K562 (cell line): ENCODE results near the gene UBN2. TPM values are rescaled to one million over a fixed set of nuclear protein-coding genes. Genes with fewer than 3 reads are reported as not detected.

Experiments used
- DACH1 ChIP-seq: fragments of 450-650 bp; IDR thresholded peaks from 2 replicates; pipeline ENCODE4 v1.6.1; 2018; ENCODE audit not compliant: partially characterized antibody
- DNMT1 ChIP-seq: fragments of 450-650 bp; IDR thresholded peaks from 2 replicates; pipeline ENCODE4 v1.6.1; 2016; ENCODE audit warnings: antibody characterized with exemption, mild to moderate bottlenecking
- HMG20A ChIP-seq: fragments of 450-650 bp; formaldehyde crosslinking; conservative IDR thresholded peaks from 2 replicates; pipeline ENCODE4 v1.4.0; 2020; ENCODE audit warnings: mild to moderate bottlenecking, mixed read lengths
- NEUROD1 ChIP-seq: fragments of 150-350 bp; IDR thresholded peaks from 2 replicates; pipeline ENCODE4 v1.6.1; 2014; ENCODE audit warnings: borderline replicate concordance, low read length, low read depth; ENCODE audit not compliant: partially characterized antibody
- POLR2AphosphoS2 ChIP-seq: IDR thresholded peaks from 2 replicates; pipeline ENCODE4 v1.6.1; 2012; ENCODE audit warnings: low read length, improper control_type of control experiment
- PRDM10 ChIP-seq: fragments of 450-650 bp; IDR thresholded peaks from 2 replicates; pipeline ENCODE4 v1.6.1; 2018; ENCODE audit not compliant: partially characterized antibody
- TOE1 ChIP-seq, 2 experiments: fragments of 450-650 bp in 1 of 2; sonication (generic) in 1 of 2; formaldehyde crosslinking in 1 of 2; IDR thresholded peaks; 2 replicates each; pipeline versions ENCODE4 v1.7.1 to v1.8.0; 2016 to 2022; ENCODE audit warnings: borderline replicate concordance in 2 of 2, mild to moderate bottlenecking in 2 of 2, antibody characterized with exemption in 1 of 2, inconsistent platforms in 1 of 2, low read depth in 1 of 2, missing genetic modification reagents in 1 of 2, moderate library complexity in 1 of 2
- ZBTB33 ChIP-seq: sonication (generic); formaldehyde crosslinking; IDR thresholded peaks from 2 replicates; pipeline ENCODE4 v1.8.1; 2023; ENCODE audit warnings: mild to moderate bottlenecking, missing genetic modification reagents
- ZNF316 ChIP-seq: fragments of 450-650 bp; IDR thresholded peaks from 2 replicates; pipeline ENCODE4 v1.6.1; 2016
- ZNF354B ChIP-seq: fragments of 250-450 bp; sonication (Bioruptor Pico); IDR thresholded peaks from 2 replicates; pipeline ENCODE4 v1.4.0; 2020
- polyA plus RNA-seq, 8 experiments: library from polyadenylated mRNA; depleted of rRNA in 4 of 8; stranded (reverse) in 5 of 8; unstranded in 3 of 8; fragments of >200 nt; fragmentation: Nextera tagmentation in 2 of 8; fragmentation: Illumina TruSeq in 1 of 8; extraction: Ambion mirVana in 2 of 8; extraction: Trizol in 1 of 8; gene quantifications; 2 replicates each; pipeline versions ENCODE4 v1.2.1 to v1.2.3, GENCODE V29; 2011 to 2014; ENCODE audit warnings: inconsistent platforms in 1 of 8, missing spikeins in 1 of 8
- total RNA-seq, 7 experiments: library from RNA; depleted of rRNA in 6 of 7; stranded (reverse); fragments of >200 nt in 6 of 7; fragmentation: Illumina TruSeq in 2 of 7; extraction: Trizol in 2 of 7; gene quantifications; 2 replicates each; pipeline versions ENCODE4 v1.2.1 to v1.2.3, GENCODE V29; 2011 to 2021; ENCODE audit warnings: low replicate concordance in 1 of 7
- TF ChIP-seq, protein P1 (sequence below), 2 experiments: fragments of 450-650 bp; formaldehyde crosslinking in 1 of 2; IDR thresholded peaks; 2 replicates each; pipeline versions ENCODE4 v1.4.0 to v1.6.1; 2014 to 2020; ENCODE audit warnings: mild to moderate bottlenecking in 2 of 2, borderline replicate concordance in 1 of 2, low read depth in 1 of 2

The UBN2 gene
- total and polyA plus RNA-seq, 9 of the 15 experiments (the other 6 are each of a cell fraction or from before 2014, with no cell fraction given), result 1.2 to 19.5 (median 9.9) TPM

GRCh38 chr7:139340808-139341057, 109.7 kb downstream of the UBN2 start (continued):
- 0 out of 2 replicates have a peak, but pooled peaks have one; percentile 28 for TF ChIP-seq ZNF354B (CRISPR knock-in tag)
- no peak for TF ChIP-seq PRDM10
- TF ChIP-seq HMG20A (CRISPR knock-in tag), result no peak
- TF ChIP-seq POLR2AphosphoS2, result no peak
- TF ChIP-seq, protein P1, sequence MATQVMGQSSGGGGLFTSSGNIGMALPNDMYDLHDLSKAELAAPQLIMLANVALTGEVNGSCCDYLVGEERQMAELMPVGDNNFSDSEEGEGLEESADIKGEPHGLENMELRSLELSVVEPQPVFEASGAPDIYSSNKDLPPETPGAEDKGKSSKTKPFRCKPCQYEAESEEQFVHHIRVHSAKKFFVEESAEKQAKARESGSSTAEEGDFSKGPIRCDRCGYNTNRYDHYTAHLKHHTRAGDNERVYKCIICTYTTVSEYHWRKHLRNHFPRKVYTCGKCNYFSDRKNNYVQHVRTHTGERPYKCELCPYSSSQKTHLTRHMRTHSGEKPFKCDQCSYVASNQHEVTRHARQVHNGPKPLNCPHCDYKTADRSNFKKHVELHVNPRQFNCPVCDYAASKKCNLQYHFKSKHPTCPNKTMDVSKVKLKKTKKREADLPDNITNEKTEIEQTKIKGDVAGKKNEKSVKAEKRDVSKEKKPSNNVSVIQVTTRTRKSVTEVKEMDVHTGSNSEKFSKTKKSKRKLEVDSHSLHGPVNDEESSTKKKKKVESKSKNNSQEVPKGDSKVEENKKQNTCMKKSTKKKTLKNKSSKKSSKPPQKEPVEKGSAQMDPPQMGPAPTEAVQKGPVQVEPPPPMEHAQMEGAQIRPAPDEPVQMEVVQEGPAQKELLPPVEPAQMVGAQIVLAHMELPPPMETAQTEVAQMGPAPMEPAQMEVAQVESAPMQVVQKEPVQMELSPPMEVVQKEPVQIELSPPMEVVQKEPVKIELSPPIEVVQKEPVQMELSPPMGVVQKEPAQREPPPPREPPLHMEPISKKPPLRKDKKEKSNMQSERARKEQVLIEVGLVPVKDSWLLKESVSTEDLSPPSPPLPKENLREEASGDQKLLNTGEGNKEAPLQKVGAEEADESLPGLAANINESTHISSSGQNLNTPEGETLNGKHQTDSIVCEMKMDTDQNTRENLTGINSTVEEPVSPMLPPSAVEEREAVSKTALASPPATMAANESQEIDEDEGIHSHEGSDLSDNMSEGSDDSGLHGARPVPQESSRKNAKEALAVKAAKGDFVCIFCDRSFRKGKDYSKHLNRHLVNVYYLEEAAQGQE (IDR thresholded peaks at IDR 0.05; ENCODE audit: borderline replicate concordance), result no peak
- TF ChIP-seq, protein P1 (CRISPR knock-in tag; IDR thresholded peaks at IDR 0.05; ENCODE audit: low read depth), result no peak
- peak; percentile 96 for TF ChIP-seq ZNF316
- no peak for TF ChIP-seq TOE1 (IDR thresholded peaks at IDR 0.05; ENCODE audit: borderline replicate concordance)
- TF ChIP-seq TOE1 (CRISPR knock-in tag; IDR thresholded peaks at IDR 0.05; ENCODE audit: borderline replicate concordance, low read depth), result no peak
- TF ChIP-seq DACH1, result no peak
- no peak for TF ChIP-seq ZBTB33 (CRISPR knock-in tag)
- TF ChIP-seq NEUROD1, result no peak
- peak; percentile 99; the same call in 1 of the 2 replicates for TF ChIP-seq DNMT1
